ENCODE measurements around the gene RGS12. TPM values are rescaled to one million over a fixed set of nuclear protein-coding genes. Genes with fewer than 3 reads are reported as not detected.
A peak's percentile ranks its signal among the peaks of the same experiment; 100 is the strongest.

RGS12 gene
- total RNA-seq, 1 donor from 2014 or later, result 69.5 TPM

DNA sequence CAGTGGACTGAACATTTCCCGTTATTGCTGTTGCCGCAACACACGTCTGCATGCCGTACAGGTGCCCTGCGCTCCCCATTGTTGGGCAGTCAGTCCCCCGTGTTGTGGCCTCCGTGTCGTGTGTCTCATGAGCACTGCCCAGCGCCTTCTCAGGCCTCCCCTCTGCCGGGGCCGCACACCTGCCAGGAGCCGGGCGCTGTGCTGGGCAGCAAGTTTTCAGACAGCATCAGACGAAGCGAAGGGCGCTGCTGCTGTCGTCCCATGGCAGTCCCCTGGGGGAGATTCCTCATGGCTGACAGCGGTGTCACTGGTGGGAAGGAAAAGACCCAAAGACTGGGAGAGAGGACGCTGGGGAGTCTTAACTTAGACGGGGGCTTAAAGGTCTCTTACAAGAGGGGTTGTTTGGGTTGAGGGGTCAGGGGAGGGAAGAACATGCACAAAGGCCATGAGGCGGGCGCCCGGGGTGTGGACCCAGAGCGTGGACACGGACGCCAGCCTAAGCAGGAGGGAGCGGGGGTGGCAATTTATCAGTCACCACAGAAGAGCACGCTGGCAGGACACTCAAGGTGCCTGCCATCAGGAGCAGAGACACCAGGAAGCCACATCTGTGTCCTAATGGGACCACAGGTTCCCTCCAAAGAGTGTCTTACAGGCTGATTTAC lies 47.3 kb downstream of the RGS12 start:
- Mint-ChIP-seq H3K27ac (ENCODE audit: unreplicated experiment) (peak overlapping the region; percentile 57), H3K4me1 (peaks cover 34% of the 10 kb centered on the region), H3K27me3 (ENCODE audit: low read depth) (no peaks in the 10 kb centered on the region), H3K36me3 (ENCODE audit: low read depth) (peaks cover 7% of the 10 kb centered on the region), H3K9me3 (no peaks in the 10 kb centered on the region), H3K4me3 (no peak overlapping the region)
- DNase-seq (ENCODE audit: low read depth, low spot score), result no peak
- TF ChIP-seq, protein P1, sequence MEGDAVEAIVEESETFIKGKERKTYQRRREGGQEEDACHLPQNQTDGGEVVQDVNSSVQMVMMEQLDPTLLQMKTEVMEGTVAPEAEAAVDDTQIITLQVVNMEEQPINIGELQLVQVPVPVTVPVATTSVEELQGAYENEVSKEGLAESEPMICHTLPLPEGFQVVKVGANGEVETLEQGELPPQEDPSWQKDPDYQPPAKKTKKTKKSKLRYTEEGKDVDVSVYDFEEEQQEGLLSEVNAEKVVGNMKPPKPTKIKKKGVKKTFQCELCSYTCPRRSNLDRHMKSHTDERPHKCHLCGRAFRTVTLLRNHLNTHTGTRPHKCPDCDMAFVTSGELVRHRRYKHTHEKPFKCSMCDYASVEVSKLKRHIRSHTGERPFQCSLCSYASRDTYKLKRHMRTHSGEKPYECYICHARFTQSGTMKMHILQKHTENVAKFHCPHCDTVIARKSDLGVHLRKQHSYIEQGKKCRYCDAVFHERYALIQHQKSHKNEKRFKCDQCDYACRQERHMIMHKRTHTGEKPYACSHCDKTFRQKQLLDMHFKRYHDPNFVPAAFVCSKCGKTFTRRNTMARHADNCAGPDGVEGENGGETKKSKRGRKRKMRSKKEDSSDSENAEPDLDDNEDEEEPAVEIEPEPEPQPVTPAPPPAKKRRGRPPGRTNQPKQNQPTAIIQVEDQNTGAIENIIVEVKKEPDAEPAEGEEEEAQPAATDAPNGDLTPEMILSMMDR (conservative IDR thresholded peaks at IDR 0.05), result no peak

- Mint-ChIP-seq H3K4me3 (no peak overlapping the region), H3K9me3 (no peaks in the 10 kb centered on the region), H3K36me3 (ENCODE audit: low read depth) (peaks cover 7% of the 10 kb centered on the region), H3K4me1 (peaks cover 30% of the 10 kb centered on the region), H3K27ac (ENCODE audit: unreplicated experiment) (no peak overlapping the region), H3K27me3 (ENCODE audit: low read depth) (no peaks in the 10 kb centered on the region)
- TF ChIP-seq, protein P1 (conservative IDR thresholded peaks at IDR 0.05), result no peak
- no peak for DNase-seq (ENCODE audit: low read depth, low spot score)
These were observed 47.9 kb downstream of the RGS12 start for GRCh38 chr4:3340700-3341083.

GRCh38 chr4:3341760-3342159 lies 48.9 kb downstream of the RGS12 start:
- H3K9me3 Mint-ChIP-seq, result no peaks in the 10 kb centered on the region
- TF ChIP-seq, protein P1 (conservative IDR thresholded peaks at IDR 0.05), result no peak
- no peak for DNase-seq (ENCODE audit: low read depth, low spot score)
- H3K4me1 Mint-ChIP-seq, result peaks cover 34% of the 10 kb centered on the region
- no peak overlapping the region for H3K4me3 Mint-ChIP-seq
- no peaks in the 10 kb centered on the region for H3K27me3 Mint-ChIP-seq (ENCODE audit: low read depth)
- H3K27ac Mint-ChIP-seq (ENCODE audit: unreplicated experiment), result no peak overlapping the region
- peaks cover 7% of the 10 kb centered on the region for H3K36me3 Mint-ChIP-seq (ENCODE audit: low read depth)

- Mint-ChIP-seq H3K9me3 (no peaks in the 10 kb centered on the region), H3K36me3 (ENCODE audit: low read depth) (peaks cover 2% of the 10 kb centered on the region), H3K27me3 (ENCODE audit: low read depth) (no peaks in the 10 kb centered on the region), H3K27ac (ENCODE audit: unreplicated experiment) (no peak overlapping the region), H3K4me3 (no peak overlapping the region), H3K4me1 (peaks cover 29% of the 10 kb centered on the region)
- DNase-seq (ENCODE audit: low read depth, low spot score), result no peak
- TF ChIP-seq, protein P1 (conservative IDR thresholded peaks at IDR 0.05), result no peak
These were observed 49.5 kb downstream of the RGS12 start for GRCh38 chr4:3342182-3342854.

Other genes with a start within 250 kb of the RGS12 start
- not detected in 2 replicates for gene HTT-AS, start 218.5 kb upstream of the RGS12 start, total RNA-seq
- gene HTT, start 218.3 kb upstream of the RGS12 start, total RNA-seq, result 72.0 and 77.7 TPM in 2 replicates
- gene MSANTD1, start 43.9 kb upstream of the RGS12 start, total RNA-seq, result 1.2 TPM in 2 replicates
- gene HGFAC, start 148.9 kb downstream of the RGS12 start, total RNA-seq, result 1.3 and 1.6 TPM in 2 replicates
- 0.16 TPM in 1 of 2 replicates, not detected in the other for gene DOK7, start 170.3 kb downstream of the RGS12 start, total RNA-seq
- 106 and 116 TPM in 2 replicates for gene LRPAP1, start 239.4 kb downstream of the RGS12 start, total RNA-seq

All from neural crest cell (in vitro differentiated cells).